Measurements from ENCODE around the gene RBM47.

RBM47 gene

GRCh38 chr4:40592034-40592433, 37.6 kb downstream of the RBM47 start:
- in situ Hi-C loops (cut with MboI; ENCODE audit: low sequenced_read_pairs): no loop called here

GRCh38 chr4:40587826-40588225, 41.8 kb downstream of the RBM47 start:
- in situ Hi-C loops (cut with MboI; ENCODE audit: low sequenced_read_pairs): no loop called here

GRCh38 chr4:40587351-40587750, 42.3 kb downstream of the RBM47 start:
- in situ Hi-C loops (cut with MboI; ENCODE audit: low sequenced_read_pairs): no loop called here

- in situ Hi-C loops (cut with MboI; ENCODE audit: low sequenced_read_pairs): no loop called here
Observed at GRCh38 chr4:40586729-40587128, 42.9 kb downstream of the RBM47 start.

GRCh38 chr4:40586034-40586433, 43.6 kb downstream of the RBM47 start:
- in situ Hi-C loops (cut with MboI; ENCODE audit: low sequenced_read_pairs): no loop called here

- in situ Hi-C loops (cut with MboI; ENCODE audit: low sequenced_read_pairs): no loop called here
Observed at GRCh38 chr4:40585201-40585799, 44.4 kb downstream of the RBM47 start.

- in situ Hi-C loops (cut with MboI; ENCODE audit: low sequenced_read_pairs): no loop called here
Observed at GRCh38 chr4:40584517-40585141, 45.0 kb downstream of the RBM47 start.

GRCh38 chr4:40583850-40584439, 45.7 kb downstream of the RBM47 start:
- in situ Hi-C loops (cut with MboI; ENCODE audit: low sequenced_read_pairs): no loop called here

- in situ Hi-C loops (cut with MboI; ENCODE audit: low sequenced_read_pairs): no loop called here
Observed at GRCh38 chr4:40582413-40582812, 47.3 kb downstream of the RBM47 start.

- in situ Hi-C loops (cut with MboI; ENCODE audit: low sequenced_read_pairs): no loop called here
Observed at GRCh38 chr4:40581254-40582140, 48.2 kb downstream of the RBM47 start.

GRCh38 chr4:40579983-40580382, 49.7 kb downstream of the RBM47 start:
- in situ Hi-C loops (cut with MboI; ENCODE audit: low sequenced_read_pairs): no loop called here

- in situ Hi-C loops (cut with MboI; ENCODE audit: low sequenced_read_pairs): no loop called here
Observed at GRCh38 chr4:40577588-40578253, 51.9 kb downstream of the RBM47 start.

GRCh38 chr4:40576651-40577480, 52.8 kb downstream of the RBM47 start:
- in situ Hi-C loops (cut with MboI; ENCODE audit: low sequenced_read_pairs): no loop called here

GRCh38 chr4:40575846-40576245, 53.8 kb downstream of the RBM47 start:
- in situ Hi-C loops (cut with MboI; ENCODE audit: low sequenced_read_pairs): no loop called here

- in situ Hi-C loops (cut with MboI; ENCODE audit: low sequenced_read_pairs): no loop called here
Observed at GRCh38 chr4:40573593-40574311, 55.9 kb downstream of the RBM47 start.

- in situ Hi-C loops (cut with MboI; ENCODE audit: low sequenced_read_pairs): no loop called here
Observed at GRCh38 chr4:40572692-40573310, 56.9 kb downstream of the RBM47 start.

GRCh38 chr4:40571208-40571607, 58.5 kb downstream of the RBM47 start:
- in situ Hi-C loops (cut with MboI; ENCODE audit: low sequenced_read_pairs): no loop called here

- in situ Hi-C loops (cut with MboI; ENCODE audit: low sequenced_read_pairs): no loop called here
Observed at GRCh38 chr4:40570348-40571077, 59.2 kb downstream of the RBM47 start.

All from HL-60/S4 treated with retinoic acid at 250 ng/mL for 4 days and 3 days (cell line).